Effector memory CD4-positive, alpha-beta T cell (primary cell): Measurements from ENCODE around the gene OR6A2.

Experiments used
- DNase-seq, 3 donors: peaks; one replicate each; pipeline ENCODE4 v3.0.0-alpha.2; 2020
- H3K27ac ChIP-seq: 2 replicates; pipeline ENCODE4 v1.7.0; 2013; ENCODE audit warnings: mild to moderate bottlenecking, low read length, moderate library complexity; ENCODE audit not compliant: insufficient read depth, poor library complexity, severe bottlenecking
- H3K27me3 ChIP-seq: replicated peaks from 2 replicates; pipeline ENCODE4 v1.7.0; 2013; ENCODE audit warnings: mild to moderate bottlenecking, low read length; ENCODE audit not compliant: insufficient read depth, control insufficient read depth, poor library complexity, severe bottlenecking
- H3K36me3 ChIP-seq: 2 replicates; pipeline ENCODE4 v1.7.0; 2013; ENCODE audit warnings: mild to moderate bottlenecking, low read length, moderate library complexity; ENCODE audit not compliant: control insufficient read depth, insufficient read depth
- H3K4me1 ChIP-seq: 2 replicates; pipeline ENCODE4 v1.7.0; 2013; ENCODE audit warnings: low read length, mild to moderate bottlenecking; ENCODE audit not compliant: control insufficient read depth, insufficient read depth, poor library complexity, severe bottlenecking
- H3K4me3 ChIP-seq: 2 replicates; pipeline ENCODE4 v1.7.0; 2013; ENCODE audit warnings: low read length, low read depth, mild to moderate bottlenecking; ENCODE audit not compliant: insufficient read depth, poor library complexity, severe bottlenecking
- H3K9me3 ChIP-seq: 2 replicates; pipeline ENCODE4 v1.7.0; 2013; ENCODE audit warnings: mild to moderate bottlenecking, low read length, moderate library complexity; ENCODE audit not compliant: control insufficient read depth
- total RNA-seq, 3 donors: gene quantifications; one replicate each; lab custom pipeline; 2026; lab: John Stamatoyannopoulos, UW

The OR6A2 gene
- total RNA-seq, result 0 reads per million in 3 donors

DNA sequence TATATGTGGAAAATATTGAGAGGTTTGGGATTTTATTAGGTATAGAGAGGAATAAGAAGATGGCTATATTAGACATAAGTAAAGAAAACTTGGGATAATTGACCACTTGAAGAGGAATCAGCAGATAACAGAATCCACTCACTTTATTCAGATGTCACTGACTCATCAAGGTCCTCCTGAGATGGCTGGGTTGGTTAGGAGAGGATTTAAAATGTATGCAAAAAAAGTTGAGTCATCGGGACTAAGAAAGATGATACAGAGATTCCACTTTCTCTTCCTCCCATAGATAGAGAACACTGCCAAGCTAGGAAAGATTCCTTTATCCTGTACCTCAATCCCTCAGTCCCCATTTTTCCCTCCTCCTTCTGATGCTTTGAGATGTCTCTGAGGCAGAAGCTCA lies at the start of gene OR6A2:
OR6A2 (minus strand) TSS at position 288 of the 400 bp plus-strand sequence. CDS start 3,981 bp downstream, outside the sequence.
- no peaks in the 10 kb centered on the region for H3K4me1 ChIP-seq

GRCh38 chr11:6845383-6845782 lies 45.9 kb upstream of the OR6A2 start, which contains the start of gene OR10A5:
Gene OR10A5, plus strand, starts transcription at chr11:6845683. Its CDS starts 0 bp downstream, at chr11:6845683.
- no peaks in the 10 kb centered on the region for H3K36me3 ChIP-seq
- no peak within 1 kb of the TSS for H3K27ac ChIP-seq
- H3K4me3 ChIP-seq, result no peak within 1 kb of the TSS
- H3K27me3 ChIP-seq, result no peaks in the 10 kb centered on the region
- H3K9me3 ChIP-seq, result no peaks in the 10 kb centered on the region
- DNase-seq, result no peak
- H3K4me1 ChIP-seq, result no peaks in the 10 kb centered on the region

More for the DNA sequence above, at the start of gene OR6A2:
- H3K27ac ChIP-seq, result no peak within 1 kb of the TSS
- no peak within 1 kb of the TSS for H3K4me3 ChIP-seq
- DNase-seq, result no peak
- H3K36me3 ChIP-seq, result no peaks in the 10 kb centered on the region
- H3K9me3 ChIP-seq, result no peaks in the 10 kb centered on the region
- H3K27me3 ChIP-seq, result no peaks in the 10 kb centered on the region

GRCh38 chr11:6844356-6844755 lies 44.9 kb upstream of the OR6A2 start:
- H3K36me3 ChIP-seq, result no peaks in the 10 kb centered on the region
- H3K9me3 ChIP-seq, result no peaks in the 10 kb centered on the region
- no peaks in the 10 kb centered on the region for H3K27me3 ChIP-seq
- no peaks in the 10 kb centered on the region for H3K4me1 ChIP-seq
- DNase-seq, result no peak
- H3K27ac ChIP-seq, result no peak overlapping the region
- no peak overlapping the region for H3K4me3 ChIP-seq

DNA sequence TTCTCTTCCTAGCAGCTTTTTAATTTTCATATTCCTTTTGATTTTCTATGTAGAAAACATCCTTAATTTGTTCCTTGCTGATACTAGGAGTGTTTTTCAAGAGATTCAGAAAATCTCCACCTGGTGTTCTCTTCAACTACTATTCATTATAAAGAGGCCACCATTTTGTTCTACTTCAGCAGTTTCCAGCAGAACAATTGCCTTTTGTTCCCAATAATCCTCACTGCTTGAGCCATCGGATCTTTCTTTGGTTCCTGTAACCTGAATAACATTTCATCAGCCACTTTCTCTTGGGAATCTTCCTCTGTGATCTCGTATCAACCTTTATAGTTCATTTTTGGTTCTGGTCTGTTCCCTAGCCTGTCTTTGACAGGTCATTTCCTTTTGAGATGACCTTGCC lies 44.2 kb upstream of the OR6A2 start:
- no peak for DNase-seq
- Histone ChIP-seq H3K27ac (no peak overlapping the region), H3K27me3 (no peaks in the 10 kb centered on the region), H3K36me3 (no peaks in the 10 kb centered on the region), H3K4me1 (no peaks in the 10 kb centered on the region), H3K4me3 (no peak overlapping the region), H3K9me3 (no peaks in the 10 kb centered on the region)

- Histone ChIP-seq H3K4me1 (no peaks in the 10 kb centered on the region), H3K4me3 (no peak overlapping the region), H3K27ac (no peak overlapping the region), H3K27me3 (no peaks in the 10 kb centered on the region), H3K36me3 (no peaks in the 10 kb centered on the region), H3K9me3 (no peaks in the 10 kb centered on the region)
- DNase-seq, result no peak
Observed at GRCh38 chr11:6841694-6842093, 42.2 kb upstream of the OR6A2 start.

DNA sequence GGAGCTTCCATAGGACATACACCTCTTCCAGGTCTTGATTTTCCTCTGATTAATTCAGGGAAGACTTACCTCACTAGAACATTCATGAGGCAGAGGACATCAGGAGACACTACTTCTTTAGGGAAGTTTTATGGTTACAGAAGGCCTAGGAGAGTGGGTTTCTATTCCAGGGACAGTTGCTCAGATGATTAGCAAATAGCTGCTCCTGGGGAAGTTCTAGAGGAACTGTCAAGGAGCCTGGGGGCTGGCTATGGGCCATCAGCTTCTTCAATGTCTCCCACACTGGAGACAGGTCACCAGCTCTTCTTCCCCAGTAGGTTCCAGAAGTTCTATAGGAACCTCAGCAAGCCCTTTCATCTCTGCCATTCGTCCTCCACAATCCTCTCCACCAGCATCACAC lies 34.5 kb upstream of the OR6A2 start:
- H3K27me3 ChIP-seq, result peaks cover 5% of the 10 kb centered on the region
- DNase-seq, result no peak
- H3K36me3 ChIP-seq, result no peaks in the 10 kb centered on the region
- no peak overlapping the region for H3K27ac ChIP-seq
- no peak overlapping the region for H3K4me3 ChIP-seq
- H3K9me3 ChIP-seq, result no peaks in the 10 kb centered on the region
- no peaks in the 10 kb centered on the region for H3K4me1 ChIP-seq

- DNase-seq, result no peak
- Histone ChIP-seq H3K27ac (no peak overlapping the region), H3K4me3 (no peak overlapping the region), H3K9me3 (no peaks in the 10 kb centered on the region), H3K27me3 (peaks cover 5% of the 10 kb centered on the region), H3K36me3 (no peaks in the 10 kb centered on the region), H3K4me1 (no peaks in the 10 kb centered on the region)
Observed at GRCh38 chr11:6833356-6833755, 33.9 kb upstream of the OR6A2 start.

GRCh38 chr11:6828103-6828502 lies 28.6 kb upstream of the OR6A2 start:
- Histone ChIP-seq H3K4me3 (no peak overlapping the region), H3K9me3 (no peaks in the 10 kb centered on the region), H3K4me1 (no peaks in the 10 kb centered on the region), H3K27me3 (peaks cover 5% of the 10 kb centered on the region), H3K27ac (no peak overlapping the region), H3K36me3 (no peaks in the 10 kb centered on the region)
- no peak for DNase-seq

DNA sequence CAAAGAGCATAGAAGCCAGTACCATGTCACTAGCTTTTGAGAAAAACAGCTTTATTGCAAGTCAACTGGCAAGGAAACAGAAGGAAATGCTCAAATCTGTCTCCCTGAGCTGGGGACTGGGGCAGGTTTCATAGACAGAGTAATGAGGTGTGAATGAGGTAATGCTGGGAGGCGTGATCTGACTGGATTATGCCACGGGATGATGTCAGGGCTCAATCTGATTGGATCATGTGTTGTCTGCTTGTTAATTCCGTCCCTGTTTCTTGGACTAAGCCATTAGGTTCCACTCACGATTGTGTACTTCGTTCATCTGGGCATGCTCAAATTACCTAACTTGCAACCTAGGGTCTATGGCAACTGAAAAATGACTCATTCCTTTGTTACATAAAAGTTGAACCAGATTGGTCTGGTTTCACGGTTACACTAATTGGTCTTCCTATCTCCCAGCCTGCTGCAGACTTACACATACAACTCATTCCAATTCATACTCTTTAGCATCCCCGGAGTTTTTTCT lies 25.8 kb upstream of the OR6A2 start:
- DNase-seq, result no peak
- Histone ChIP-seq H3K36me3 (no peaks in the 10 kb centered on the region), H3K27me3 (no peaks in the 10 kb centered on the region), H3K4me3 (no peak overlapping the region), H3K9me3 (no peaks in the 10 kb centered on the region), H3K27ac (no peak overlapping the region), H3K4me1 (no peaks in the 10 kb centered on the region)

- Histone ChIP-seq H3K4me3 (no peak overlapping the region), H3K27me3 (no peaks in the 10 kb centered on the region), H3K9me3 (no peaks in the 10 kb centered on the region), H3K4me1 (no peaks in the 10 kb centered on the region), H3K36me3 (no peaks in the 10 kb centered on the region), H3K27ac (no peak overlapping the region)
- no peak for DNase-seq
Observed at GRCh38 chr11:6824136-6824823, 24.8 kb upstream of the OR6A2 start.
